HG03571 (cell line): ENCODE measurements around the gene ICAM2.
"Not testable (repeated sequence)": the region's sequence is repeated elsewhere in the genome, so short reads cannot be mapped to it uniquely, and the experiment has no call there.

Experiments
- ATAC-seq: cut with Tn5 transposase; IDR thresholded peaks from one replicate; pipeline ENCODE4 v1.9.1; 2021; ENCODE audit not compliant: unreplicated experiment

ICAM2 gene

DNA sequence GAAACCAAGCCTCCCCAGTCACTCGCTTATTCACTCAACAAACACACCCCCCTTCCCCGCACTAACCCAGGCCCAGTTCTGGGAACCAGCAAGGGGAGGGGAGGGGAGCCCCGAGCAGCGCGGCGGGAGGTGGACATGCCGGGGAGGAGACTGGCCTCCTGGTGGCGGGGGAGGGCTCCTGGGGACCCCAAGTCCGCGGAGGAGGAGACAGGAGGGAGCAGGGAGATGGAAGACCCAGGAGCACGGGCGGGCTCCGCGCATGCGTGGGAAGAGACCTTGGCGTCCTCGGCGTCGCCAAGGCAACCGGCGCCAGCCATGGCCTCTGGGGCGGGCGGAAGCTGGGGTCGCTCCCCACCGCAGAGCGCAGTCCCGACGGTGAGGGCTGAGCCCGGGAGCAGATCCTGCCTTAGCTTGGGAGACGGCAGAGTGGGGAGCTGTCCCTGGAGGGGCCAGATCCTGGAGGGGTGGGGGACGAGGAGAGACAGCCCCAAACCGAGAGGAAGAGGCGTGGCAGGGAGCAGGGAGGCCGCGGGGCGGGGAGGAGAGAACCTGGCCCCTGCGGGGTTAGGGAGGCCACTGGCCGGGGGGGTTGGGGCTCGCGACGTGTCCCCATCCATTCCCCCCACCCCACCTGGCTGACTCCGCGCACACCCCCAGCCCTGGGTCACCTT, 22.2 kb downstream of the ICAM2 start, which contains the start of gene PRR29:
TSS of gene PRR29 (plus strand) at position 302 of the 671 bp plus-strand sequence. CDS start at position 316, 14 bp downstream.
- no peak for ATAC-seq

DNA sequence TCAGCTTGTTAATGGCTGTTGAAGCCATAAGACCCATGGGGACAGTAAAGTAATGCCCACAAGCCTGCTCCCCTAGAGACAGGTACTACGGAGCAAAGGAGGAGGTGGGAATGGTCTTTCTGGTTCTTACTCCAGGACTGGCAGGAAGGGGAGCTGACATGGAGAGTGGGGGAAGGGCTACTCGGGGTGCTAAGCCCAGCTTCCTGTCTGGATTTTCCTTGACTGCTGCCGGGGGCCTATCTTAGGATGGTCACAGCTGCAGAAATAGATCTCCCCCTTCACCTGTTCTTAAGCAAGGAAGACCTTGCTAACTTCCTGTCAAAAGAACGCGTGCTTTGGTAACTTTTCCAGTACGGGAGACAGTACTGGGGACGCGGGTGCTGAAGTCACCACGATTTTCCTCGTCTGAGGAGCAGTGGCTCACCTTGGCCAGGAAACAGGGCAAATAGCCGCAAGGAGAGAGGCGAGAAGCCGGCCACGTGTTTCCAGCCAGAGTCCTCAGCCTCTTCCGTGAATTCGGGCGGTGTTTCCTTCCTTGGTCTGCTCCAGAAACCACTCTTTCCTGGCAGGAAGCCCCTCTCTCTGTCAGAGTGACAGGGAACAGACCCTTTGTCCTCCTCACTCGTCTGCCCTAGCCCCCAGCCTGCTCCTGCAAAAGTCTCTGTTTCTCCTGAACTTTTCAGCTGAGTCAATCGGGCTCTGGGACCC, 22.9 kb downstream of the ICAM2 start:
- no peak for ATAC-seq

DNA sequence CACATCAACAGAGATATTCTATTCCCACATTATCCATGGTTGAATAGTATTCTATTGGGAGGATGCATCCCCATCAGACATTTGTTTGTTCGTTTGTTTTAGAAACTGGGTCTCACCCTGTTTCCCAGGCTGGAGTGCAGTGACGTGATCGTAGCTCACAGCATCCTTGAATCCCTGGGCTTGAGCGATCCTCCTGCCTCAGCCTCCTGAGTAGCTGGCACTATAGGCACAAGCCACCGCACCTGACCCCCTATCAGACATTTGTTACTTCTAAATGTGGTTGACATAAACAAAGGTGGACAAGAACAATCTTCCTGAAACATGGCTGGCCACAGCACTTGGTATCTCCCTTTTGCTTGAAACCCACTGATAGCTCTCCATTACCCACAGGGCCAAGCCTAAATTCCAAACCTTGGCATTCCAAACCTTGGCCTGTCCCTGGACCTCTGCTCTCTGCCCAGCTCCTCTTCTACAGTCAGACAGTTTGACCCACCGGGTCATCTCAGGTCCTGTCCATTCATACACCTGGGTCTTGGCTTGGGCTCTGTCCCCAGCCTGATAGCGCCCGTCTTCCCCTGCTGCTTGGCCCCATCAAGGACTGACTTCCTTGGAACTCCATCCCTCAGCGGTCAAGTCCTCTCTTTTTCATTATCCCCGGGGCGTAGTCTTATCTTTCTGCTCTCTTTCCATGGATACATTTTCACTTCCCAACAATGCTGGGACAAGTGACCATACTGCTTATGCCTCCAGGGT, 23.8 kb downstream of the ICAM2 start:
- ATAC-seq, result no peak

DNA sequence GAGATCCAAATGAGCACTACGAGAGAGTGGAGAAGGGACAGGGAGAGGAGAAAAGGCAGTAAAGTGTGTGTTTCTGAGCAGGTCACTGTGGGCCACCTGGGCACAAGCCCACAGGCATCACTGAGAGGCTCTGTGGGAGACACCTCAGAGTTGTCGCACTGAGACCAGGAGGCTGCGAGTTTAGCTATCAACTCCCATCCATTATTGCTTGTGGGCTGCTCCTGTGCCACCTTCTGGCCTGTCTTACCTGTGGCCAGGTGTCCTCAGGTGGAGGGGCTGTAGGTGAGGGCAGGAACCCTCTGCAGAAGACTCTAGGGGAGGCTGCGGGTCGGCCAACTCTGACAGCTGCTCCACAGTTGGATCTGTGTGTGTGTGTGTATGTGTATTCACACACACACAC, 24.8 kb downstream of the ICAM2 start:
- ATAC-seq, result no peak

DNA sequence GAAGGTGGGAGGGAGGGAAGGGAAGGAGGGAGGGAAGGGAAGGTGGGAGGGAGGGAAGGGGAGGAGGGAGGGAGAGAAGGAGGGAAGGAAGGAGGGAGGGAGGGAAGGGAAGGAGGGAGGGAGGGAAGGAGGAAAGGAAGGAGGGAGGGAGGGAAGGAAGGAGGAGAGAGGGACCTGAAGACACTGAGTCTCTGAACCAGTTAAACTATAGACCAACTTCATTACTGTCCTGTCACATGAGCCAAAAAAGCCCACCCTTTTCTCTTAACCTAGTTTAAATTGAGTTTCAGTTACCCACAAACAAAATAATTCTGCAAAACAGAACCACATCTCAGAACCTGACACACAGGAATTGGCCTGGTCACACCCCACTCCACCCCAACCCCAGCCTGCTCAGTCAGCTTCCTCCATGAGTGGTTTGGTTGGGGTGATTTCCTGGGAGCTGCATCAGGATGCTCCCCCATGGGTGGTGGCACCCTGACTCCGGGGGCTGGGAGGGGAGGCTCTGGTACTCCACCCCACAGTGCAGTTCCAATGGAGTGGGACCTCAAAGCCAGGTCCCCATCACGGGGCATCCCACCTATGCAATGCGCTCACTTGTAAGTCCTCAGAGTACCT, 27.0 kb downstream of the ICAM2 start:
- ATAC-seq, result no peak

DNA sequence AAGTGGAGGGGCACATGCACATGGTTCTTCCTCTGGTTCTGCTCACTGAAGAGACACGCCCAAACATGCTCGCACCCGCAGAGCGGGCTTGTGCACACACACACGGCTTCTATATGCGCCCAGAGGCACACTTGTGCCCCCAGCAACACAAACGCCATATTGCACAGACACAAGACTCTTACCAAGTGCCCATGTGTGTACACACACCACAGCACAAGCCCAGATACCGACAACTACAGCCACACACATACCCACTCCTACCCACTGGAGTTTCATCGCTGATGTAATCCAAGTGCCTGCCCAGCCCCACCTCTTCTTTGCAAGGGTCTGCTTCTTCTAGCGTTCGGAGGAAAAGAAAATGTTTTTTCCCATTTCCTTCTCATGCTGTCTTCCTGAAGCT, 28.8 kb downstream of the ICAM2 start:
- ATAC-seq, result no peak

DNA sequence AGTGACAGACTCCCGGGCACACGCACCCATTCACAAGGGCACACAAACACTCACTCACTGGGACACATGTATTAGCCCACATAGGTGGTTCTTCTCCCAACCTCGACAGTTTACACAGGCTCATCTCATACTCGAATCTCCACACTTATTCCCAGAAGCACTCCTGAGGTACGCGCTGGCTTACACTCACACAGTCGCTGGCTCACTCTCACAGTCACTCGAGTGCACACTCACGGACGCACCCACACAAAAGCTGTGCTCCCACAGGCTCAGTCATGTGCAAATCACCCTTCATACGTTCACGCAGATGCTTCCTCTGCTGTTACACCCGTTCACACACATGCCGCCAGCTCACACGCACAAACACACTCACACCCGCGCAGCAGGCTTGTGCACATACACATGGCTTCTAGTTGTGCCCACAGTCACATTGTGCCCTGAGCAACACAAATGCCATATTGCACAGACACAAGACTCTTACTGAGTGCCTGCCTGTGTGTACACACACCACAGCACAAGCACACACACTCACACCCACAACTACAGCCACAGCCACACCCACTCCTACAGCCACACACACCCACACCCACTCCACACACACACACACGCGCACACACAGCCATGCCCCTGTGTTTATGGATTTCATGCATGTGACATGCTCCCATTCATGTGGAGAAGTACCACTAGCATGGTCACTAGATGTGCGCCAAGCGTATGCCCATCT, 30.6 kb downstream of the ICAM2 start:
- no peak for ATAC-seq

DNA sequence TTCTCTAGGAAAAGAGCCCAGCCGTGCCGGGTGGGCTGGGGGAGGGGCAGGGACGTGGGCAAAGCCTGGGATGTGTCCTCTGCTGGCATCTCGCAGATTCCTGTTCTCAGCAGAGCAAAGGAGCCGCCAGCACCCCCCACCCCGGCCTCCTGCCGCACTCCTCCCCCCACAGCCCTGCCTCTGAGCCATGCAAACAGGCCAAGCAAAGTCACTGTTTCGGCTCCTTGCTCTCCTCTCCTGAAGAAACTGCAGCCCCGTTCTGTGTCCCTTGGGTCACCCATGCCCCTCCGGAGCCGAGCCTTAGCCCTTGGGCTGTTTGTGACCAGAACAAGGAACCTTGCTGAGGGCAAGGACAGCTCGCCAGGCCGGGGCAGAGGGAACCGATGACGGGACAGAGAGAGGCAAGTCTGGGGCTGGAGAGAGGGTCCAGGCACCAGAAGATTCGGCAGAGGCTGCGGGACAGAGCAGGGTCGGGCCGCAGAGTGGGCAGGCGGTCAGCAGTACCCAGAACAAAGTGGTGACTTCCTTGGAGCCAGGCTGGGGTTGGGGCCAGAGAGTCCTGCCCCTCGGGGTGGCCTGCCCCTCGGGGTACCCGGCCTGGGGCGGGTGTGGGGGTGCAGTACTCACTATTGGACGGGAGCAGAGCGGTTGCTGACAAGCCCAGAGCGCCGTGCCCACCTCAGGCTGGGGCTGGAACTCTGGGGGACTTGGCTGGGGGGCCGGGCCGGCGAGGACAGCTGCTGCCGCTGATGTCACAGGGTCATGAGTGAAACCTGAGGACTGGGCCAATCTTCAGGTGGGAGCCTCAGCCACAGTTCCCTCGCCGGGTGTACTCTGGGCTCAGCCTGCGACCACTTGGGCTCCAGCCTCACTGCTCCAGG, 31.5 kb downstream of the ICAM2 start:
- ATAC-seq, result no peak

DNA sequence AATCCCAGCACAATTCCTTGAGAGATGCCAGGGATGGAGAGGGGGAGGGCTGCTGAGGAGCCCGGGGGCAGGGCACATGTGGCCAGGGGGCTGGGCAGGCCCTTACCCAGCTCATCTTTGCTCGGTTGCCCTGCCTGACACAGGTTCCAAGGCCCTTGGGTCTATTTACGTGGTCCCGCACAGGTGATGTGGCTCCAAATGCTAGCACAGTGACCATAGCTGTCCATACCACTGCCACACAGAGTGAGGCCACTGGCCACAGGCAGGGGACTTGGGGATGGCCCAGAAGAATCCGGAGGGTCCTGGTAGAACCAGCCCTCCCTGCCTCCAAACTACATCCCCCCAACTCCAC, 32.3 kb downstream of the ICAM2 start:
- no peak for ATAC-seq

DNA sequence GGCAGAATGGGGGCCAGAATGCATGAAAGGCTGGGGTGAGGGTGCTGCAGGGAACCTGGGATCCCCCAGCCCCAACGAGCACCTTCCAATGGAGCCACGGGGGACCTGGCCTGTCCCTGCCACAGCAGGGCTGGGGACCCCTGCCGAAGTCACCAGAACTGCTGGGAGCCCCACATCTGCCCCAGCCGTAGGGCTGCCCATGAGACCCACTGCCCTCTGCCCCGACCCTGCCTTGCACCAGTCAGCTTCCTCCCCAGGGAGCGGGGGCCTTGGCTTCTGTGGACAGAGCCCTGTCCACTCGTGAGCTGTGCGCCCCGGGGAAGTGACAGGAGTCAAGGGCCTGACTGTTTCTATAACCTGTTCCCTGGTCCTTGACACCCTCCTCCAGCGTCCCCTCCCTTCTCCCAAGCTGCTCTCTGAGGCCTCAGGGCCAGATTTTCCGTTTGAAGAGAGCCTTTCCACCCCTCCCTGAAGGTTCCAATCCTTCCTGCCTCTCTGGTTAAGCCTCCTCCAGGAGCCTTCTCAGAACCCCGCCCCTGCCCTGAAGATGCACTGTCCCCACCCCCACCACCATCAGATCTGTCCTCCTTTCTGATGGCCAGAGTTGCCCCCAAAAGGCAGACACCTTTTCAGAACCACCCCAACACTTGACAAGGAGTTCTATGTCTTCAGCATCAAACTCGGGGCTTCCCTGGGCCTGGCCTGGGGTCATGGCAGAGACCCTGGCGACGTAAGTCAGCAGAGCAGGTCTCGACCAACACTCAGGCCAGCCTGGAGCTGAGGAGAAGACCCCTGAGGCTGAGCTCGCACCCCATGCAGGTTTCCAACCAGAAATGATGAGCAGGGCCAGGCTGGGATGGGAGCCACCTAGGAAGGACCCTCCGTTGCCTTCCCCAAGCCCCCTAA, 33.0 kb downstream of the ICAM2 start:
- ATAC-seq, result no peak

DNA sequence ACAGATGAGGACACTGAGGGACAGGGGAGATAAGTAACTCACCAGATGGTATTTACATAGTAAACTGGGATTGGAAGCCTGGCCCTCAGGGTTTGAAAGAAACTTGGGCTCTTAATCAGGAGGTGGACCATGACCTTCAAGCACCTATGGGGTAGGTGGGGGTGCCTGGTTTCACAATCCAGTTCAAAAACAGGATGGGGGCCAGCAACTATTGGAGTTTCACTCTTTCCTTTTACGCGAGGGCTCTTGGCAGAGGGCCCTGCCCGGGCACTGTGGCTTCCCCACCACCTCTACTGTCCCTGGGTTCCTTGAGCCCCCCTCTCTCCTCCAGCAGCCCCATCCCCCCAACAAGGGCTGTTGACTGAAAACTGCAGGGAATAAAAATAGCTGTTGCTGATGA, 33.6 kb downstream of the ICAM2 start:
- no peak for ATAC-seq

DNA sequence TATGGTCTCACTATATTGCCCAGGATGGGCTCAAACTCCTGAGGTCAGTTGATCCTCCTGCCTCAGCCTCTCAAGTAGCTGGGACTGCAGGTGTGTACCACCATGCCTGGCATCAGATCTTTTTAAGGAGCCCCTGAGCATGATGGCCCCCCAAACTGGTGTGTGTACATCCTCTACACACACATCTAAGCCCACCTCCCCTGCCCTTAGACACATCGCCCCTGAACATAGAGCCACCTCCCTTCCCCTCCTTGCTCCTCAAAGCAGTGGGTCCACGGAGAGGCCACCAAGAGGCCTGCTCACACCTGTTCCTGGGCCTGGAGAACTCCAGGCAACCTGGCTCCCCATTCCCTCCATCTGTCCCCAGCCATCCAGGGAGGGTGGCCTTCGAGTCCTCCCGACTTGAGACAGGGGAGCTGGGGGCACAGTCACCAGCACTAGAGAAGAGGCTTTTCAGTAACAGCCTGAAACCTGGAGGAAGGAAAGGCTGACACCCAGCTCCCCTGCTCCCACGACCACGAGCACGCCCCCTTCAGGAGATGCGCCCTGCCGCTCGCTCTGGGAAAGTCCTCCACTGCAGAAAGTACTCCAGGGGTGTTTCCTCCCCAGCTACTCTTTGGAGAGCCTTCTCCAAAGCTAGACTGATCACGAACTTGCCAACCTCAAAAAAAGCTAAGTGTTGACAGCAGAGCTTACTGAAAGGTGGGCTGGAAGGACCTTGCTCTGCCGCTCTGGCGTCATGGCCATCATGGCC, 34.9 kb downstream of the ICAM2 start:
- ATAC-seq, result no peak

DNA sequence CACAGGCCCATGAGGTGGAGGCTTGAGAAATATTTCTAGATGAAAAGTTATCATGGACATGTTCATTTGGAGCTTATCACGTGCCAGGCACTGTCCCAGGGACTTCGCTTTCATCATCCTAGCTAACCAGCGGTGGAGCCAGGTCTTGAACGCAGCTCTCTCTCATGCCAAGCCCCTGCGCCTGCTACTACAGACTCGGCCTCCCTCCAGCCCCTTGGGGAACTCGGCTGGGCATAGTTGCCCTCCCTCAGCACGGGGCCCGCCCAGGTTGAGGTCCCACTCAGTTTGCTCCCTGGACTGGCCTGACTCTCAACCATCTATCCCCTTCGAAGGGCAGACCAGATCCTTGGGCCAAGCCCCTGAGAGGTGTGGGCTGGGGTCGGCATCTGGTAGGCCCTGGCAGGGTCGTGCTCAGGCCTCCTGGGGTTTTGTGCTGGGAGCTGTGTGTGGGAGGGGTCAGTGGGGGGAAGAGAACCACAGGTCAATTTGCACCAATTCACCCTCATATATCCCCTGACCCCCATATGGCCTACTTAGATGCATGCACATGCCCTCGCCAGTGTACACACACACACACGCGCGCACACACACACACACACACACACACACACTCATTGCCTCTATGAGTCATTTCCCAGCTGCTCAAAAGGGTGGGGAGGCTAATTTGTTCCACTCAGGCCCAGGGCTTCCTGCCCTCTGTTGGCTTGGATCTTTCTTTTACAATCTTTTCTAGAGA, 35.6 kb downstream of the ICAM2 start:
- ATAC-seq, result no peak

DNA sequence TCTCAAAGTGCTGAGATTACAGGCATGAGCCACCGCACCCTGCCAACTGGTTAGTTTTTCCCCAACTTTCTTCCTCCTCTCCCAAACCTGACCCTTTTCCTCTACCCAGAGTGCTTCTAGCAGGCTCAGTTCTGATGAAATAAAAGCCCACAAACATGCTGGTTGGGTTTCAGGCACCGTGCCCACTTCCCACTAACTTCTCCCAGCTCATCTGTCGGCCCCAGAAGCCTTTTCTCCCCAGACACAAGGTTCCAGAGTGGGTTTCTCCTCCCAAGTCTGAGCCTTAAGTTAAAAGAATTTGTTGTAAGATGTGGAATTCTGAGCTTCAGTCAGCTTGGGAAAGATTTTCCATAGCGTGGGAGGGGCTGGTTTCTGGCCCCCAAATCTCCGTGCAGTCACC, 36.2 kb downstream of the ICAM2 start:
- no peak for ATAC-seq

DNA sequence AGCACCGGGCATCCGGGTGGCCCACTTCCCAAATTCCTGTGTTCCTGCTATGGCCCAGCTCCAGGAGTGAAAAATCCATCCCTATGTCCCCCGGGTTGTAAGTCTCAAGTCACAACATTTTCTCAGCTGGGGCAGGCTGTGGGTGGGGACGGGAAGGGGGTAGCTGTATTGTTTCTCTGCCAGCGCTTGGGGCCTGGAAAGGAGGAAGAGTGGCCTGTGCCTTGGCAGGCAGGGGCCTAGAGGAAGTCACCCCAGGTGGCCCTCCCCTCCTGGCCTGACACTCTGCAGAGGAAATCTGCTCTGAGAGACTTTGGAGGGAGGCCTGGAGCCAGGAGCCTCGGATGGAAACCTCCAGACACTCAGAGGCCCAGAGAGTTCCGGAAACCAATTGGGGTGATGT, 37.1 kb downstream of the ICAM2 start:
- no peak for ATAC-seq

DNA sequence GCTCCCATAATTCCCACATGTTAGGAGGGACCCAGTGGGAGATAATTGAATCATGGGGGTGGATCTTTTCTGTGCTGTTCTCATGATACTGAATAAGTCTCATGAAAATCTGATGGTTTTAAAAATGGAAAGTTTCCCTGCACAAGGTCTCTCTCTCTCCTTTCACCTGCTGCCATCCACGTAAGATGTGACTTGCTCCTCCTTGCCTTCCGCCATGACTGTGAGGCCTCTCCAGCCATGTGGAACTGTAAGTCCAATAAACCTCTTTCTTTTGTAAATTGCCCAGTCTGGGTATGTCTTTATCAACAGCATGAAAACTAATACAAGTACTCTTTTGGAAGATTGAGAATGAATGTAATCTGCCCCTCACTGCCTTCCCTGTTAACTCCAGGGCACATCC, 37.8 kb downstream of the ICAM2 start:
- not testable (repeated sequence) for ATAC-seq
